Measurements from ENCODE around the gene RNF8. TPM values are rescaled to one million over a fixed set of nuclear protein-coding genes. Genes with fewer than 3 reads are reported as not detected.
"Not testable (repeated sequence)": the region's sequence is repeated elsewhere in the genome, so short reads cannot be mapped to it uniquely, and the experiment has no call there.

The RNF8 gene
- total RNA-seq, 1 experiment from 2014 or later = 10.2 TPM

DNA sequence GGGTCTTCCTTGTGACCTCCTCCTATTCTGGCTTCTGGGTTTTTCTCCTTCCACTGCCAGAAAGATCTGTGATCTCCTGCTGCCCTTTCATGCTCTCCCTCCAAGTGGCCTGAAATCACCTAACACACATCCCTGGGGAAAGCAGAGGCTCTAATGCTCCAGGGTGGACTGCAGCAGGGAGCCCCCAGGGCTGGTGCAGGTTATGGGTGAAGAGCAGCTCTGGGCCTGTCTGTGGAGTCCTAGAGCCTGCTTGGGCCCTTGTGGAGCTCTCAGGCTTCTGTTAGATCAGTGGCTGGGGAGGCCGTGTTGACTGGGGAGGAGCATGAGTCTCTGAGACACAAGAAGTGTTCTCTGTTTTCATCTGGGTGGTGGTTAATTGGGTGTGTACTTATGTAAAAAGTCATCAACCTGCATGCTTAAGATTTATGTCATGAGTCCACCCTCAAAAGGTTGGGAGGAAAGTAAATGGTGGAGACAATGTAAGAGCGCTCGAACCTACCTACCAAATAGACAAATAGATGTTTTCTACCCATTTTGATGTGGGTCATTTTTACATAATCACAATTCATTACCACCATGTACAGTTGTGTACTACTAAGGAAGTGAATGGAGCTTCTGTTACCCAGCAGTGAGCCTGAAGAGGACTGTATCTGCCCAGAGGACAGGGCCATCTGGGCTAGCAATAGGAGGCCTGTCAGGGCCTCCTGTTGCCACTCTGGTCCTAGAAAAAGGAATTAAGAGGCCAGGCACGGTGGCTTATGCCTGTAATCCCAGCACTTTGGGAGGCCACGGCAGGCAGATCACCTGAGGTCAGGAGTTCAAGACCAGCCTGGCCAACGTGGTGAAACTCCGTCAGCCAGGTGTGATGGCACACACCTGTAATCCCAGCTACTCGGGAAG, 32.0 kb upstream of the RNF8 start:
- no peak for DNase-seq (ENCODE audit: low spot score)

DNA sequence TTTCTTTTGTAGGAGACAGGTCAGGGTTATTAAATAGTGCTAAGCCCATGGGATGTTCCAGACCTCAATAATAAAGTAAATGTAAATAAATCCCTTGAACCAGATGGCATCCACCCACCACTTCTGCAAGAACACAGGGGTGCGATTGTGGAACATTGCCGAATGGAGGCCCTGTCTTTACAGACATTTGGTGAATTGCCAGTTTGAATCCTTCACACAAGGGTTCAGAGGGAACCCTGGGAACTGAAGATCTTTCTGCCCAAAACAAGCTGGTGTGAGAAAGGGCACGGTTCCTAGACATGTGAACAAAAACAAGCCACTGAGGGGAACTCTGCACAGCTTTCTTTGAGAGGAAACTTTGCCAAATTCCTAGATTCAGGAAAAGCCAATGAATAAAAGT, 30.2 kb upstream of the RNF8 start:
- no peak for DNase-seq (ENCODE audit: low spot score)

DNA sequence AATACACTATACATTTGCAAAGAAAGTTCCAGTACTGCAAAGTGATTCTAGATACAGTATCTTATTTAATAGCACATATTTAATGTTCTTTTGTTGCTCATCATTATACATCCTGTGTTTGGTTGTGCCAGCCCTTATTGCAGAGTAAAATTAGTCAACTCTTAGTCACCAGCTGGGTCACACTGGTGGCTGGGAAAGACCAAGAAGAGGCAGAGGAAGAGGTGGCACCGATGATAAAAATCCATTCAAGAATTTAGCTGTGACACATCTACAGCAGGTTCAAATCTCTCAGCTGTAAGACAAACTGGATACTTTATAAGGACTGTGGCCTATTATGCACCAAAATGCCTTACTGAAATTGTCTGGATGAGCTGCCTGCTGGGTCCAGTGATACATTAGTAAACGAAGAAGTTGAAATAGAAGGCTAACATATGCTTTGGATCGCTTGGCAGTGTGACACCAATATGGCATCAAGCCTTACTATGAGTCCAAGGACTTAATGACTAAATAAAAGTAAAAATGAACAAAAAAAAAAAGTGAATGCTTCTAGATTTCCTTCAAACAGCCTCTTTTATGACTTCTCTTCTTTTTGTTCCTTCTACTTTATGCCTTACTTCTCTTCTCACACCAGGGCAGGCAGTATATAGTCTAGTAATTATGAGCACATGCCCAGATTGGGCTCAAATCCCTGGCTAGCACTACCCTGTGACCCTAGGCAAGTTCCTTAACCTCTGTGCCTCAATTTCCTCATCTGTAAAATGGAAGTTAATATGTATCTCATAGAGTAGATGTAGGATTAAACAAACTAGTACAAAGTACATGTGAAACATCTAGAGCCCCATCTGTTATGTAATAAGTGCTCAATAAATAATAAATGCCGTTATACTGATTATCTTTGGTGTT, 29.4 kb upstream of the RNF8 start:
- no peak for DNase-seq (ENCODE audit: low spot score)

DNA sequence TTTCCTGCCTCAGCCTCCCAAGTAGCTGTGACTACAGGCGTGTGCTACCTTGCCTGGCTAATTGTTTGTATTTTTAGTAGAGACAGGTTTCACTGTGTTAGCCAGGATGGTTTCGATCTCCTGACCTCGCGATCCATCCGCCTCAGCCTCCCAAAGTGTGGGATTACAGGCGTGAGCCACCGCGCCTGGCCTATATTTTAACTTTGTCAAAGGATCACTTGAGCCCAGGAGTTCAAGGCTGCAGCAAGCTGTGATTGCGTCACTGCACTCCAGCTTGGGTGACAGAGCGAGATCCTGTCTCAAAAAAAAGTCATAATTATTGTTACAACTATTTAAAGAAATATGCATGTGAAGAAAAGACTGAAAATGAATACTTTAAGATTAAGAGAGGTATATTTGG, 23.4 kb upstream of the RNF8 start:
- DNase-seq (ENCODE audit: low spot score) = not testable (repeated sequence)

DNA sequence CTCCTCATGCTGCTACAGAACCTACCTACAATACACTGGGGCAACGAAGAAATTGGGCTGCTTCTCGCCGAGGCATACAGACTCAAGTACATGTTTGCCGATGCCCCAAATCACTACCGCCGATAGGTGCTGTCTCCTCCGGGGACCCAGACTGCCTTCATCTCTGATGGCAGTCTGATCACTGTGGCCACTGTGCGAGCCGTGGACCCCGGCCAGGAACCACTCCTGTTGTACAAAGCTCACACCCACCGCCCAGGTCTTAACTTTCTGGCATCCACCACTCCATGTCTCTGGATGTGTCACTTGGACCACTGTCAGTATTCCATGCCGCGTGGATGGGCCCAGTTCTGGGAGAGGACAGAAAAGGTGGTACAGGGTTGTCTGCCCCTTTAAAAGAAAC, 22.7 kb upstream of the RNF8 start:
- no peak for DNase-seq (ENCODE audit: low spot score)

DNA sequence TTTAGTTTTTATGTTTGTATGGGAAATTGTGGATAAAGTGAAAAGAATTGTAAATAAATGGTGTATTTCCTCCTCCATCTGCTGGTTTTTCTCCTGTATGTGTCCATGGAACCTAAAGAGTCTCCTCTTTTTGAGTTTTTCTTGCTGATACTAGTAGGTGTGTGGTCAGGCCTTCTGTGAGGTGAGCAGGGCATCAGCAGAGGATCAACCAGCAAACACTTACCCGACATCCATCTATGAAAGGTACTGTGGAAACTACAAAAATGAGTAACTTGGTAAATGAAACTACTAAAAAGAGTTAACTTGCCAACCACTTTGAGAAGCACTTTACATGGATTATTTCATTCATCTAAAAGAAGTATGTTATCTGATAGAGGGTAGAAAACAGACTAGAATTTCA, 20.9 kb upstream of the RNF8 start:
- no peak for DNase-seq (ENCODE audit: low spot score)

DNA sequence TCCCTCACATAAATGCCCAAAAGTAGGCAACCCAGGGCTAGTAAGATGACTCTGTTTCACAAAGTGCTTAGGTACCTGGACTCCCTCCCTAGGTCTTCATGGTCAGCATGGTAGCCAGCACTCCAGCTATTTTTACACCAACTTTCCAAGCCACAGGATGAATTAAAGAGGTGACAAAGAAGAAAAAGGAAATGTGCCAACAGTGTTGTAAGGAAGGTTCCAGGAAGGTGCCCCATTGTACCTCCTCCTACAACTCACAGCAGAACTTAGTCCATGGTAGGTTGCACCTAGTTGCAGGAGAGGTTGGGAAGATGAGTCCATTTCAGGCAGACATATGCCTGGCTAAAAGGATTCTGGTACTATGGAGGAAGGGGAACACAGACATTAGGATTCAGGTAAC, 19.7 kb upstream of the RNF8 start:
- no peak for DNase-seq (ENCODE audit: low spot score)

DNA sequence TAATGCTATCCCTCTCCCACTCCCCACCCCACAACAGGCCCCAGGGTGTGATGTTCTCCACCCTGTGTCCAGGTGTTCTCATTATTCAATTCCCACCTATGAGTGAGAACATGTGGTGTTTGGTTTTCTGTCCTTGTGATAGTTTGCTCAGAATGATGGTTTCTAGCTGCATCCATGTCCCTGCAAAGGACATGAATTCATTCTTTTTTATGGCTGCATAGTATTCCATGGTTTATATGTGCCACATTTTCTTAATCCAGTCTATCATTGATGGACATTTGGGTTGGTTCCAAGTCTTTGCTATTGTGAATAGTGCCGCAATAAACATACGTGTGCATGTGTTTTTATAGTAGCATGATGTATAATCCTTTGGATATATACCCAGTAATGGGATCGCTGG, 15.5 kb upstream of the RNF8 start:
- not testable (repeated sequence) for DNase-seq (ENCODE audit: low spot score)

DNA sequence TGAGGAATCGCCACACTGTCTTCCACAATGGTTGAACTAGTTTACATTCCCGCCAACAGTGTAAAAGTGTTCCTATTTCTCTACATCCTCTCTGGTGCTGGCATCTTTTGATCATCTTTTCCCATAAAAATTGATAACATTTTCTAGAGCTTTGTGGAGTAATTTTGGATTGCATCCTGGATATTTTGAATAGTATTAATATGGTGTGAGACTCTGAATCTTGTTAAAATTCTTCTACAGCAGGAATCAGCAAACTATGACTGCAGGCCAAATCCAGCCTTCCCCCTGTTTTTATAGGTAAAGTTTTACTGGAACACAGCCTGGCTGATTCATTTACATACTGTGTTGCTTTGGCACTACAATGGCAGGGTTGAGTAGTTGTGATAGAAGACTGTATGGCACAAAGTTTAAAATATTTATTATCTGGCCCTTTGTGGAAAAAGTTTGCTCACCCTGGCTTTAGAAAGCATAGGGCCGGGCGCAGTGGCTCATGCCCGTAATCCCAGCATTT, 15.0 kb upstream of the RNF8 start:
- DNase-seq (ENCODE audit: low spot score) = no peak

DNA sequence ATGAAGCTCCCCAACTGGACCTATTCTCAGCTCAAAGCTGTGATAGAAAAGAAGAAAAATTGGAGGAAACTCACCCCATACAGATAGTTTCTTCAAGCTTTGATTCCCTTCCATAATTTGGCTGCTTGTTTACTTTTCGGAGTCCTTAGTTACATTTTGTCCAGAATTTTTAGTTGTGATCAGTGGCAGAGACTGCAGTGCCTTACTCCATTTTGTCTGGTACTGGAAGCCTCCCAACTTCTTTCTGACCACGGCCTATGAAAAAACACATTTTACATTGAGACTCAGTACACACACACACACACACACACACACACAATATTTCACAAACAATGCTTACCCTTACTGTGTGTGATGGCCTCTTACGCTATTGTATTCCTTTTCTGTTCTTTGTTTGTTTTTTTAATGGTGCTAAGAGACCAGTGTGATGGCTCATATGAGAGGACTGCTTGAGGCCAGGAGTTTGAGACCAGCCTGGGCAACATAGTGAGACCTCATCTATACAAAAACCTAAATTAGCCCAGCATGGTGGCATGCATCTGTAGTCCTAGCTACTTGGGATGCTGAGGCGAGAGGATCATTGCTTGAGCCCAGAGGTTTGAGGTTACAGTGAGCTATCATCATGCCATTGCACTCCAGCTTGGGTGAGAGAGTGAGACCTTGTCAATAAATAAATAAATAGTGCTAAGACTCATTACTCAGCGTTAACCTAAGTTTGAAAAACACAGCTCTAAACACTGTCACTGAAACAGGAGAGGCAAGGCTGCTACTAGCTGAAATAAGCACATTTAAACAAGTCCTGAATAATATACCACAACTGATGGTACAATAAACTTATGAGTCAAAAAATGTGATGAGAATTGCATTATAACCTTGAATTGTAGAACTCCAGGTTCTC, 13.8 kb upstream of the RNF8 start:
- DNase-seq (ENCODE audit: low spot score) = no peak

DNA sequence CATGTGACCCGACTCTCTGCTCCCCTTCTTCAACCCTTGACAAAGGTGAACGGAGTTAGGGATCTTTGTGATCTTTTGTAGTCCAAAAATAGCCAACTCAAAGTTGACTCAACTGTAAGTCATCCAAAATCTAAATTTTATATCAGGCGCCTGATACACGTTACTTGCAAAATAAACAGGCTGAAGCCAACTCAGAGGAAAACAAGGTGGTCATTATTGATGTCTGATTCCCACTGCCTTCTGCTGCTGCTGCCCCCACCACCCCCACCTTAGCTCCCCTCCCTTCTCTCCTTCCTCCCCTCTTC, 13.2 kb upstream of the RNF8 start:
- no peak for DNase-seq (ENCODE audit: low spot score)

DNA sequence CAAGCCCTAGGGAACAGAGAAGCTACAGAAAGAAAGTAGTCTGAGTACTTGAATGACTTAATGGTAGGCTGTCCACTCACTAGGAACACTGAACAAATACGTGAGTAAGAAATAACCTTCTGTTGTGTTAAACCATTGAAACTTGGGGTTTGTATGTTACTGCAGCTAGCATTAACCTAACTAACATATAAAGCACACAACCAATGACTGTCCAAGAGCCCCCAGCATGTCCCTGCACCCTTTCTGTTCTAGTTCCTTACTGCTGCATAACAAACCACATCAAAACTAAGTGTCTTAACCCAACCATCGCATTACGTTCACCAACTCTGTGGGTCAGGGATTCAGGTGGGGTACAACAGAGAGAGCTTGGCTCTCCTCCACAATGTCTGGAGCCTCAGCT, 10.5 kb upstream of the RNF8 start:
- DNase-seq (ENCODE audit: low spot score) = no peak

DNA sequence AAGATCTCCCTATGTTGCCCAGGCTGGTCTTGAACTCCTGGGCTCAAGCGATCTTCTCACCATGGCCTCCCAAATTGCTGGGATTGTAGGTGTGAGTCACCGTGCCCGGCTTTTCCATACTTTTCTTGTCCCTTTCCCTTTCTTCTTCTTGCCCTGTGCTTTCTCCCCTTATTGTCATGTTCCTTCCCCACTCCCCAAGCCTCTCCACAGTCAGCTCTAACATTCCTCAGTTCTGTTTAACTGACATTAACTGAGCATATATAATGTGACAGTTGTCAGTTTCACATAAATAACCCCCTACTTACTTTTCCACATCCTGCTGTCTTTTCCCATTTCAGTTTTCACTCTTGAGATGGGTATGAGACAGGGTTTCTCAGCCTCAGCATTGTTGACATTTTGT, 9.5 kb upstream of the RNF8 start:
- DNase-seq (ENCODE audit: low spot score) = no peak

DNA sequence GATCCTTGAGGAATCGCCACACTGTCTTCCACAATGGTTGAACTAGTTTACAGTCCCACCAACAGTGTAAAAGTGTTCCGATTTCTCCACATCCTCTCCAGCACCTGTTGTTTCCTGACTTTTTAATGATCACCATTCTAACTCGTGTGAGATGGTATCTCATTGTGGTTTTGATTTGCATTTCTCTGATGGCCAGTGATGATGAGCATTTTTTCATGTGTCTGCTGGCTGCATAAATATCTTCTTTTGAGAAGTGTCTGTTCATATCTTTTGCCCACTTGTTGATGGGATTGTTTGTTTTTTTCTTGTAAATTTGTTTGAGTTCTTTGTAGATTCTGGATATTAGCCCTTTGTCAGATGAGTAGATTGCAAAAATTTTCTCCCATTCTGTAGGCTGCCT, 8.0 kb upstream of the RNF8 start:
- not testable (repeated sequence) for DNase-seq (ENCODE audit: low spot score)

DNA sequence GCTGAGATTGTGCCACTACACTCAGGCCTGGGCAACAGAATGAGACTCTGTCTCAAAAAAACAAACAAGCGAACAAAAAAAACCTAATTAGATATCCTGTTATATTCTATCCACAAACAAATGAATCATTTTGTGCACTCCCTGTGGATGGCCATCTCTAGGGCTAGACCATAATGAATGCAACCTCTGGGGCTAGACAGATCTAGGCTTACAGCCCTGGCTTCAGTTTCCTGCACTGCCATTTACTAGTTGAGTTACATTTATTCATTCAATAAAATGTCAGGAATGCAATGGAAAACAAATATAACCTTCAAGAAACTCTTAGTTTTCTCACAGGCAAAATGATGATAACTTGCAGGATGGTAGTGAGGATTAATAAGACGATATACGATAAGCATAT, 6.6 kb upstream of the RNF8 start:
- DNase-seq (ENCODE audit: low spot score) = no peak

DNA sequence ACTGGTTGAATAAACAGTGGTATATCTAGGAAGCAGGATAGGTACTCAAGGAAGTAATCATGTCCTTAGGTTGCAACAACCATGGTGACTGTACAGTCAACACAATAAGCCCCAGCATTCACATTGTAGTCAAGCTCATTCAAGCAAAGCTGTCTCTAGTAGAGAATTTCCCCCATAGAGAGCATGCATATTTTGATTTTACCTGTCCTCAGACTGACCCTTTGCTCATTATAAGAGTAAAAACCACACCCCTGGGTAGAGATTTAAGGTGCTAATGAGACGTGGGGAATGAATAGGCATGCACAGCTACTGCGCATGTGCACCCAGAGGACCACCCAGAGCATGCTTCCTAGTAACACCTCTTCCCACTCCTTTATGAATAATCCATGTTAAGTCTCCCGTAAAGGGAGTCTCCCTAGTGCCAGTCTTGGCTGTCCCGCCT, 6.1 kb upstream of the RNF8 start:
- DNase-seq (ENCODE audit: low spot score) = no peak

DNA sequence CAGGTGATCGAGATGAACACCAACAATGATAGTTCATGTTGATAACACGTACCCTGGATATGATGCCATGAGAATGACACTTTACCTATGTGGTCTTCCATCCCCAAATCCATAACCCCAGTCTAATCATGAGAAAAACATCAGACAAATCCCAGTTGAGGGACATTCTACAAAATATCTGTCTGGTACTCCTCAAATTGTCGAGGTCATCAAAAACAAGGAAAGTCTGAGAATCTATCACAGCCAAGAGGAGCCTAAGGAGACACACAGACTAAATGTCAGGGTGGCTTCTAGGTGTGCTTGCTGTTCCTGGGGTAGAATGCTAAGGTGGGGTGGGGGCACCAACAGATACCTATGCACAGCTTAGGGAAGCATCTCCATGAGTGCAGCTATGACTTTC, 2.8 kb upstream of the RNF8 start:
- no peak for DNase-seq (ENCODE audit: low spot score)

DNA sequence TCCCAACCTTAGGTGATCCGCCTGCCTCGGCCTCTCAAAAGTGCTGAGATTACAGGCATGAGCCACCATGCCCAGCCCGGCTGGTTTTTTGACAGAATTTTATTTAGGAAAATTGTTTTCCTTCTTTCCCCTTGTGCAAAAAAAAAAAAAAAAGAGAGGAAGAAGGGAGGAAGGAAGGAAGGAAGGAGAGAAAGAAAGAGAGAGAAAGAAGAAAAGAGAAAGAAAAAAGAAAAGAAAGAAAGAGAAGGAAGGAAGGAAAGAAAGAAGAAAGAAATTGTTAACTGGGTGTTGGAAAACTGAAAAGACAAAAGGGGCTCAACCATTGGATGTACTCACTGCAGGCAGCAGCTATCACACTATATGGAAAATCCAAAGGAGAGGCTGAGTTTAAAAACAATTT, 1.4 kb upstream of the RNF8 start:
- DNase-seq (ENCODE audit: low spot score) = no peak

DNA sequence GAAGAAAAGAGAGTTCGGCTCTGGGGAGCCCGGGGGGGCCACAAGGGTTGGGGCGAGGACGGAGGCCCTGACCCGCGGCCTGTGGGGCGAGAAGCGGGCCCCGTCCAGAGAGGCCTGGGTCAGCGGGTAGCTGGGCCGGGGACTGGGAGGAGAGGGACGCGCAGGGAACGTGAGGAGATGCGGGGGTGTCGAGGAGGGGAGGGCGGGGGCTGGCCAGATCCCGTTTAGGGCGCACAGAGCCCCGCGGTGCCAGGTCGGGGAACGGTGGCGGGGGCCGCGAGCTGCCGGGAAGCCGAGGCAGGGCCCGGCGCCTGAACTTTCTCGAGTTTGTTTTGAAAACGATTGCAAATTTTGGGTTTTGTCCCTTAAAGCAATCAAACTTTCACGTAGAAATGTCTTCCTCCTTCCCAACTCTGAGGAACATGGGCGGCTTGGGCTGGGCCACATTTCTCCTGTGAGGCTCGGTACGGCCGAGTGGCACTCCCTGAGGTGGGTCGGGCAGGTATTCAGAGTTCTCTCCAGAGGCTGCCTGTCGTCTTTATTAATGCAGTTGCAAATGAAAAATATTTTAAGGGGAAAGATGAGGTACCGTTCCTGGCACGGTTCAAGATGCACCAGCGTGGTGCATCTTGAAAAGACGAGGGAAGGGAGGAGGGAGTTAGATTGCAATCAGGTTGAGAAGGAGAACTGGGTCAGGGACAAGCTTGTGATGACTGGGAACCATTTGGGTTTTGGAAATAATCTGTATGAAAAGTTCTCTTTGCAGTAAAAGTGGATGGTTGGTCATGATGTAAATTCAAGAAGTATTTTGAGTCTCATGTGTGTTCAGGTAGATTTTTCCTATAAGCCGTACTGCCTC, 972 bp downstream of the RNF8 start:
- peak; percentile 28 for DNase-seq (ENCODE audit: low spot score)

DNA sequence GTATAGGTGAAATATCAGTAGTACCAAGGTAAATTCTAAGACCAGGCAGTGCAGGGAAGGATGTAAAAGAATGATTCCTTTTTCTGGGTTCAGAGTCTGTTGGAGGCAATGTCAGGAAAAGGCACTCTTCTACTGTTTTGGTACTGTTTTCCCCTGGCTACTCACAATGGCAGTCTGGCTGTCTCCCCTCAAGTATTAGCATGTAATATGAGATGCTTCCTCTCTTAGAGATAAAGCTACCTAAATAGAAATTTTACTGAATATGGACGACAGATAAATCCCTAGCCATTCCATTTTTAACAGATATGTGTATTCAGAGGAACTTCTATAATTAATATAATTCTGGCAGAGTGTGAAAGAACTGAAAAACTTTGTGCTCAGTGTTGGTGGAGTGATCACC, 3.5 kb downstream of the RNF8 start:
- DNase-seq (ENCODE audit: low spot score) = no peak

DNA sequence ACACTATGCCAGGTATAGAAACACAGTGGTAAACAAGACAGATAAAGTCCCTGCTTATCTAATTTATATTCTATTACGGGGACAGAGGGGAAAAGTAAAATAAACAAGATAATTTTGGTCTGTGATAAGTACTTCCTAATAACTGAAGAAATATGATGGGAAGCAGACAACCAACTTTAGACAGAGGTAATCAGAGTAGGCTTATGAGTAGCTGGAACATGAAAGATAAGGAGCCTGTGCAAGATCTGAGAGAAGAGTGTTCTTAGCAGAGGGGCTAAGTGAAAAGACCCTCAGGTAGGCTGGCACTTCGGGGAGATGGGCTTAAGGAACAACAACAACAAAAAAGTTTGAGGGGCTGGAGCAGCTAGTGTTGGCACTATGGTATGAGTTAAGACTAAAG, 4.1 kb downstream of the RNF8 start:
- DNase-seq (ENCODE audit: low spot score) = no peak
